Measurements from ENCODE around the gene NXPH2. TPM values are rescaled to one million over a fixed set of nuclear protein-coding genes. Genes with fewer than 3 reads are reported as not detected.
A peak's percentile ranks its signal among the peaks of the same experiment; 100 is the strongest.

Gene NXPH2
- total and polyA plus RNA-seq, 2 experiments from 2014 or later = 5.4 to 8.4 TPM

GRCh38 chr2:138782383-138782782, 2.2 kb upstream of the NXPH2 start:
- peaks cover 53% of the 10 kb centered on the region for H3K27me3 ChIP-seq

GRCh38 chr2:138780908-138781307, 718 bp upstream of the NXPH2 start:
- H3K4me1 ChIP-seq (ENCODE audit: low read depth) = peaks cover 13% of the 10 kb centered on the region
- no peak overlapping the region for H3K27ac ChIP-seq
- no peaks in the 10 kb centered on the region for H3K36me3 ChIP-seq
- peak in 1 of 2 donors; percentile 13 for DNase-seq (ENCODE audit: low read depth in 1 of 2, low spot score in 1 of 2)
- no peak for TF ChIP-seq CTCF (IDR thresholded peaks at IDR 0.05; ENCODE audit: low read depth, low read length)
- no peaks in the 10 kb centered on the region for H3K9me3 ChIP-seq (ENCODE audit: low read depth)
- peak overlapping the region; percentile 50 for H3K4me3 ChIP-seq
- H3K27me3 ChIP-seq = peaks cover 53% of the 10 kb centered on the region

More at GRCh38 chr2:138782383-138782782, 2.2 kb upstream of the NXPH2 start:
- H3K27ac ChIP-seq = no peak overlapping the region
- no peak for DNase-seq (ENCODE audit: low read depth in 1 of 2, low spot score in 1 of 2)
- no peaks in the 10 kb centered on the region for H3K36me3 ChIP-seq
- H3K4me1 ChIP-seq (ENCODE audit: low read depth) = peaks cover 13% of the 10 kb centered on the region
- H3K9me3 ChIP-seq (ENCODE audit: low read depth) = no peaks in the 10 kb centered on the region
- no peak for TF ChIP-seq CTCF (IDR thresholded peaks at IDR 0.05; ENCODE audit: low read depth, low read length)
- no peak overlapping the region for H3K4me3 ChIP-seq

GRCh38 chr2:138780446-138780880, 273 bp upstream of the NXPH2 start:
- Histone ChIP-seq H3K27ac (no peak overlapping the region), H3K9me3 (ENCODE audit: low read depth) (no peaks in the 10 kb centered on the region), H3K4me3 (peak overlapping the region; percentile 50), H3K4me1 (ENCODE audit: low read depth) (peaks cover 13% of the 10 kb centered on the region), H3K36me3 (no peaks in the 10 kb centered on the region), H3K27me3 (peaks cover 53% of the 10 kb centered on the region)
- DNase-seq (ENCODE audit: low read depth in 1 of 2, low spot score in 1 of 2) = peak in 1 of 2 donors; percentile 35
- TF ChIP-seq CTCF (IDR thresholded peaks at IDR 0.05; ENCODE audit: low read depth, low read length) = no peak

- Histone ChIP-seq H3K36me3 (no peaks in the 10 kb centered on the region), H3K27ac (no peak overlapping the region), H3K4me1 (ENCODE audit: low read depth) (peaks cover 13% of the 10 kb centered on the region), H3K27me3 (peaks cover 53% of the 10 kb centered on the region), H3K9me3 (ENCODE audit: low read depth) (no peaks in the 10 kb centered on the region), H3K4me3 (peak overlapping the region; percentile 50)
- no peak for TF ChIP-seq CTCF (IDR thresholded peaks at IDR 0.05; ENCODE audit: low read depth, low read length)
- DNase-seq (ENCODE audit: low read depth in 1 of 2, low spot score in 1 of 2) = peak in 1 of 2 donors; percentile 13
Measured at GRCh38 chr2:138779406-138779780, 797 bp downstream of the NXPH2 start.

- peak; percentile 39 to 75 for DNase-seq (ENCODE audit: low read depth in 1 of 2, low spot score in 1 of 2)
- Histone ChIP-seq H3K4me3 (no peak overlapping the region), H3K36me3 (no peaks in the 10 kb centered on the region), H3K4me1 (ENCODE audit: low read depth) (peaks cover 13% of the 10 kb centered on the region), H3K27ac (no peak overlapping the region), H3K27me3 (peaks cover 48% of the 10 kb centered on the region), H3K9me3 (ENCODE audit: low read depth) (no peaks in the 10 kb centered on the region)
- TF ChIP-seq CTCF (IDR thresholded peaks at IDR 0.05; ENCODE audit: low read depth, low read length) = no peak
Measured at GRCh38 chr2:138777996-138778395, 2.2 kb downstream of the NXPH2 start.

GRCh38 chr2:138775736-138776135, 4.5 kb downstream of the NXPH2 start:
- H3K36me3 ChIP-seq = no peaks in the 10 kb centered on the region
- H3K4me3 ChIP-seq = no peak overlapping the region
- H3K9me3 ChIP-seq (ENCODE audit: low read depth) = no peaks in the 10 kb centered on the region
- no peak for DNase-seq (ENCODE audit: low read depth in 1 of 2, low spot score in 1 of 2)
- no peak for TF ChIP-seq CTCF (IDR thresholded peaks at IDR 0.05; ENCODE audit: low read depth, low read length)
- H3K4me1 ChIP-seq (ENCODE audit: low read depth) = peaks cover 13% of the 10 kb centered on the region
- peaks cover 25% of the 10 kb centered on the region for H3K27me3 ChIP-seq
- no peak overlapping the region for H3K27ac ChIP-seq
